GM23338 (cell line): ENCODE data around the gene RSL24D1. TPM values are rescaled to one million over a fixed set of nuclear protein-coding genes. Genes with fewer than 3 reads are reported as not detected.

Experiments used
- ATAC-seq: fragments of 200-7000 bp; cut with Tn5 transposase; 3 replicates; pipeline ENCODE4 v1.9.1; 2020
- DNase-seq: peaks from one replicate; pipeline ENCODE4 v3.0.0-alpha.2; 2015; ENCODE audit warnings: low spot score
- H2AFZ ChIP-seq: fragments of 200-600 bp; sonication (generic); 2 replicates; pipeline ENCODE4 v1.8.0; 2016; ENCODE audit warnings: antibody characterized with exemption, mild to moderate bottlenecking, moderate library complexity
- H3F3A ChIP-seq: fragments of 200-600 bp; sonication (generic); replicated peaks from 2 replicates; pipeline ENCODE4 v1.8.0; 2017; ENCODE audit warnings: antibody characterized with exemption, mixed run types, low read depth
- H3K27ac ChIP-seq: fragments of 200-600 bp; sonication (generic); 2 replicates; pipeline ENCODE4 v1.6.1; 2016; ENCODE audit warnings: low read depth
- H3K27me3 ChIP-seq: fragments of 200-600 bp; sonication (generic); 2 replicates; pipeline ENCODE4 v1.8.0; 2016; ENCODE audit warnings: mild to moderate bottlenecking, mixed run types, moderate library complexity; ENCODE audit not compliant: insufficient read depth
- H3K36me3 ChIP-seq: fragments of 200-600 bp; sonication (generic); 2 replicates; pipeline ENCODE4 v1.8.0; 2016; ENCODE audit warnings: mild to moderate bottlenecking; ENCODE audit not compliant: insufficient read depth
- H3K4me1 ChIP-seq: fragments of 200-600 bp; sonication (generic); 2 replicates; pipeline ENCODE4 v1.8.0; 2016; ENCODE audit warnings: mild to moderate bottlenecking, moderate library complexity; ENCODE audit not compliant: insufficient read depth
- H3K4me2 ChIP-seq: fragments of 200-600 bp; sonication (generic); 2 replicates; pipeline ENCODE4 v1.7.1; 2017; ENCODE audit warnings: mixed run types
- H3K4me3 ChIP-seq: fragments of 200-600 bp; sonication (generic); 2 replicates; pipeline ENCODE4 v1.6.1; 2016; ENCODE audit warnings: mixed run types
- H3K79me2 ChIP-seq: fragments of 200-600 bp; sonication (generic); replicated peaks from 2 replicates; pipeline ENCODE4 v1.8.0; 2017; ENCODE audit warnings: mild to moderate bottlenecking; ENCODE audit not compliant: insufficient read depth
- H3K9me2 ChIP-seq: fragments of 200-600 bp; sonication (generic); 2 replicates; pipeline ENCODE4 v1.8.0; 2017; ENCODE audit not compliant: insufficient read depth
- H4K20me1 ChIP-seq: fragments of 200-600 bp; sonication (generic); replicated peaks from 2 replicates; pipeline ENCODE4 v1.8.0; 2017; ENCODE audit warnings: mild to moderate bottlenecking; ENCODE audit not compliant: insufficient read depth
- H3K27ac Mint-ChIP-seq: 2 replicates; pipeline ENCODE4 v1.8.0; 2020; ENCODE audit warnings: inconsistent platforms, mild to moderate bottlenecking, moderate library complexity, mixed read lengths
- H3K27me3 Mint-ChIP-seq: 3 replicates; pipeline ENCODE4 v1.8.0; 2022; ENCODE audit warnings: low read depth, mild to moderate bottlenecking, moderate library complexity, mixed read lengths, inconsistent platforms; ENCODE audit not compliant: insufficient read depth, poor library complexity
- H3K36me3 Mint-ChIP-seq: 3 replicates; pipeline ENCODE4 v1.8.0; 2021; ENCODE audit warnings: low read depth, mild to moderate bottlenecking, inconsistent platforms, moderate library complexity, mixed read lengths
- H3K4me1 Mint-ChIP-seq: 3 replicates; pipeline ENCODE4 v1.8.0; 2020; ENCODE audit warnings: mild to moderate bottlenecking, inconsistent platforms, mixed read lengths
- H3K4me3 Mint-ChIP-seq: 3 replicates; pipeline ENCODE4 v1.8.0; 2021; ENCODE audit warnings: moderate library complexity, mild to moderate bottlenecking, inconsistent platforms, mixed read lengths
- H3K9me3 Mint-ChIP-seq: 3 replicates; pipeline ENCODE4 v1.8.0; 2020; ENCODE audit warnings: moderate library complexity, mild to moderate bottlenecking, inconsistent platforms, mixed read lengths
- CREB1 ChIP-seq: fragments of 250-450 bp; sonication (Bioruptor Pico); IDR thresholded peaks from 2 replicates; pipeline ENCODE4 v1.5.0; 2020; ENCODE audit warnings: low read depth, mild to moderate bottlenecking, moderate library complexity
- EZH2 ChIP-seq: fragments of 200-600 bp; sonication (generic); IDR thresholded peaks from one replicate; pipeline ENCODE4 v1.8.0; 2017; ENCODE audit warnings: antibody characterized with exemption, mild to moderate bottlenecking, low read depth; ENCODE audit not compliant: unreplicated experiment
- NANOG ChIP-seq: IDR thresholded peaks from 2 replicates; pipeline ENCODE4 v1.6.1; 2016; ENCODE audit warnings: antibody characterized with exemption, borderline replicate concordance
- polyA plus RNA-seq: library from polyadenylated mRNA; unstranded; fragments of >200 nt; fragmentation: Nextera tagmentation; extraction: Ambion mirVana; gene quantifications from 2 replicates; pipeline ENCODE4 v1.2.1, GENCODE V29; 2016
- total RNA-seq: library from RNA; depleted of rRNA; stranded (reverse); fragments of >200 nt; shearing (Covaris generic); gene quantifications from 2 replicates; pipeline ENCODE4 v1.2.3, GENCODE V29; 2014
- TF ChIP-seq, protein P1 (sequence below): fragments of 250-450 bp; sonication (Bioruptor Pico); IDR thresholded peaks from 2 replicates; pipeline ENCODE4 v1.5.0; 2020; ENCODE audit warnings: mild to moderate bottlenecking, moderate library complexity
- TF ChIP-seq, protein P2 (sequence below): IDR thresholded peaks from one replicate; pipeline ENCODE4 v1.6.1; 2018; ENCODE audit warnings: antibody characterized with exemption; ENCODE audit not compliant: unreplicated experiment
- TF ChIP-seq, protein P3 (sequence below), 2 experiments: fragments of 200-600 bp in 1 of 2; sonication (generic) in 1 of 2; conservative IDR thresholded peaks; 2 replicates each; pipeline versions ENCODE4 v1.5.1 to v1.6.1; 2016 to 2017; ENCODE audit warnings: antibody characterized with exemption in 2 of 2, low read depth in 2 of 2, mild to moderate bottlenecking in 2 of 2, moderate library complexity in 1 of 2

RSL24D1 gene
- total and polyA plus RNA-seq, 2 experiments from 2014 or later, result 125 to 201 TPM

DNA sequence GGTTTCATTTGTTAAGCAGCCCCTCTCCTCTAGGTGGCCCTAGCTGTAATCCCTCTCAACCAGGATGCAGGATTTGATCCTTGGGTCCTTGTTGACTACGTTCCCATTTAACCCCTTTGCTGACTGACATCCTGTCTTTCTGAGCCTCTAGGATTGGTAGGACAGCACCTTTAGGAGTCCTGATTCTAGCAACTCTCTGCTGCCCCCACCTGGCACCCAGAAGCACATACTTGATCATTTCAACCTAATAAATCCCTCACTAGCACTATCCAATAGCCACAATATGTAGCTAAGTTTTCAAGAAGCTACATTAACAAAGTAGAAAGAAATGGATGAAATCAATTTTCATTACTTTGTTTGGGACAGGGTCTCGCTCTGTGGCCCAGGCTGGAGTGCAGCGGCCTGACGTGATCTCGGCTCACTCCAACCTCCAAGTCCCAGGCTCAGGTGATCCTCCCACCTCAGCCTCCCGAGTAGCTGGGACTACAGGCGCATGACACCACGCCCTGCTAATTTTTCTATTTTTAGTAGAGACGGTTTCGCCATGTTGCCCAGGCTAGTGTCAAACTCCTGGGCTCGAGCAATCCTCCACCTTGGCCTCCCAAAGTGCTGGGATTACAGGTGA is 28.3 kb downstream of the RSL24D1 start:
- H3K4me1 Mint-ChIP-seq, result no peaks in the 10 kb centered on the region
- H3K27ac Mint-ChIP-seq, result no peak overlapping the region
- ATAC-seq (peak; percentile 100), DNase-seq (peak; percentile 94)
- Histone ChIP-seq H3F3A (no peaks in the 10 kb centered on the region), H3K4me3 (no peak overlapping the region), H3K27me3 (no peaks in the 10 kb centered on the region), H3K4me2 (no peak overlapping the region), H3K27ac (no peak overlapping the region), H3K36me3 (no peaks in the 10 kb centered on the region), H3K4me1 (no peaks in the 10 kb centered on the region), H4K20me1 (no peaks in the 10 kb centered on the region), H3K9me2 (no peaks in the 10 kb centered on the region; the same call in 1 of the 2 replicates), H3K79me2 (no peaks in the 10 kb centered on the region), H2AFZ (no peak overlapping the region)
- H3K36me3 Mint-ChIP-seq, result no peaks in the 10 kb centered on the region
- H3K9me3 Mint-ChIP-seq, result peaks cover 5% of the 10 kb centered on the region; the same call in 1 of the 3 replicates
- peaks cover 6% of the 10 kb centered on the region for H3K27me3 Mint-ChIP-seq
- TF ChIP-seq, protein P1, sequence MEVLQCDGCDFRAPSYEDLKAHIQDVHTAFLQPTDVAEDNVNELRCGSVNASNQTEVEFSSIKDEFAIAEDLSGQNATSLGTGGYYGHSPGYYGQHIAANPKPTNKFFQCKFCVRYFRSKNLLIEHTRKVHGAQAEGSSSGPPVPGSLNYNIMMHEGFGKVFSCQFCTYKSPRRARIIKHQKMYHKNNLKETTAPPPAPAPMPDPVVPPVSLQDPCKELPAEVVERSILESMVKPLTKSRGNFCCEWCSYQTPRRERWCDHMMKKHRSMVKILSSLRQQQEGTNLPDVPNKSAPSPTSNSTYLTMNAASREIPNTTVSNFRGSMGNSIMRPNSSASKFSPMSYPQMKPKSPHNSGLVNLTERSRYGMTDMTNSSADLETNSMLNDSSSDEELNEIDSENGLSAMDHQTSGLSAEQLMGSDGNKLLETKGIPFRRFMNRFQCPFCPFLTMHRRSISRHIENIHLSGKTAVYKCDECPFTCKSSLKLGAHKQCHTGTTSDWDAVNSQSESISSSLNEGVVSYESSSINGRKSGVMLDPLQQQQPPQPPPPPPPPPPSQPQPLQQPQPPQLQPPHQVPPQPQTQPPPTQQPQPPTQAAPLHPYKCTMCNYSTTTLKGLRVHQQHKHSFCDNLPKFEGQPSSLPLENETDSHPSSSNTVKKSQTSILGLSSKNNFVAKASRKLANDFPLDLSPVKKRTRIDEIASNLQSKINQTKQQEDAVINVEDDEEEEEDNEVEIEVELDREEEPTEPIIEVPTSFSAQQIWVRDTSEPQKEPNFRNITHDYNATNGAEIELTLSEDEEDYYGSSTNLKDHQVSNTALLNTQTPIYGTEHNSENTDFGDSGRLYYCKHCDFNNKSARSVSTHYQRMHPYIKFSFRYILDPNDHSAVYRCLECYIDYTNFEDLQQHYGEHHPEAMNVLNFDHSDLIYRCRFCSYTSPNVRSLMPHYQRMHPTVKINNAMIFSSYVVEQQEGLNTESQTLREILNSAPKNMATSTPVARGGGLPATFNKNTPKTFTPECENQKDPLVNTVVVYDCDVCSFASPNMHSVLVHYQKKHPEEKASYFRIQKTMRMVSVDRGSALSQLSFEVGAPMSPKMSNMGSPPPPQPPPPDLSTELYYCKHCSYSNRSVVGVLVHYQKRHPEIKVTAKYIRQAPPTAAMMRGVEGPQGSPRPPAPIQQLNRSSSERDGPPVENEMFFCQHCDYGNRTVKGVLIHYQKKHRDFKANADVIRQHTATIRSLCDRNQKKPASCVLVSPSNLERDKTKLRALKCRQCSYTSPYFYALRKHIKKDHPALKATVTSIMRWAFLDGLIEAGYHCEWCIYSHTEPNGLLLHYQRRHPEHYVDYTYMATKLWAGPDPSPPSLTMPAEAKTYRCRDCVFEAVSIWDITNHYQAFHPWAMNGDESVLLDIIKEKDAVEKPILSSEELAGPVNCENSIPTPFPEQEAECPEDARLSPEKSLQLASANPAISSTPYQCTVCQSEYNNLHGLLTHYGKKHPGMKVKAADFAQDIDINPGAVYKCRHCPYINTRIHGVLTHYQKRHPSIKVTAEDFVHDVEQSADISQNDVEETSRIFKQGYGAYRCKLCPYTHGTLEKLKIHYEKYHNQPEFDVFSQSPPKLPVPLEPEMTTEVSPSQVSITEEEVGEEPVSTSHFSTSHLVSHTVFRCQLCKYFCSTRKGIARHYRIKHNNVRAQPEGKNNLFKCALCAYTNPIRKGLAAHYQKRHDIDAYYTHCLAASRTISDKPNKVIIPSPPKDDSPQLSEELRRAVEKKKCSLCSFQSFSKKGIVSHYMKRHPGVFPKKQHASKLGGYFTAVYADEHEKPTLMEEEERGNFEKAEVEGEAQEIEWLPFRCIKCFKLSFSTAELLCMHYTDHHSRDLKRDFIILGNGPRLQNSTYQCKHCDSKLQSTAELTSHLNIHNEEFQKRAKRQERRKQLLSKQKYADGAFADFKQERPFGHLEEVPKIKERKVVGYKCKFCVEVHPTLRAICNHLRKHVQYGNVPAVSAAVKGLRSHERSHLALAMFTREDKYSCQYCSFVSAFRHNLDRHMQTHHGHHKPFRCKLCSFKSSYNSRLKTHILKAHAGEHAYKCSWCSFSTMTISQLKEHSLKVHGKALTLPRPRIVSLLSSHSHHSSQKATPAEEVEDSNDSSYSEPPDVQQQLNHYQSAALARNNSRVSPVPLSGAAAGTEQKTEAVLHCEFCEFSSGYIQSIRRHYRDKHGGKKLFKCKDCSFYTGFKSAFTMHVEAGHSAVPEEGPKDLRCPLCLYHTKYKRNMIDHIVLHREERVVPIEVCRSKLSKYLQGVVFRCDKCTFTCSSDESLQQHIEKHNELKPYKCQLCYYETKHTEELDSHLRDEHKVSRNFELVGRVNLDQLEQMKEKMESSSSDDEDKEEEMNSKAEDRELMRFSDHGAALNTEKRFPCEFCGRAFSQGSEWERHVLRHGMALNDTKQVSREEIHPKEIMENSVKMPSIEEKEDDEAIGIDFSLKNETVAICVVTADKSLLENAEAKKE (CRISPR knock-in tag), result peak; percentile 74; the same call in 1 of the 2 replicates
- TF ChIP-seq, protein P2, sequence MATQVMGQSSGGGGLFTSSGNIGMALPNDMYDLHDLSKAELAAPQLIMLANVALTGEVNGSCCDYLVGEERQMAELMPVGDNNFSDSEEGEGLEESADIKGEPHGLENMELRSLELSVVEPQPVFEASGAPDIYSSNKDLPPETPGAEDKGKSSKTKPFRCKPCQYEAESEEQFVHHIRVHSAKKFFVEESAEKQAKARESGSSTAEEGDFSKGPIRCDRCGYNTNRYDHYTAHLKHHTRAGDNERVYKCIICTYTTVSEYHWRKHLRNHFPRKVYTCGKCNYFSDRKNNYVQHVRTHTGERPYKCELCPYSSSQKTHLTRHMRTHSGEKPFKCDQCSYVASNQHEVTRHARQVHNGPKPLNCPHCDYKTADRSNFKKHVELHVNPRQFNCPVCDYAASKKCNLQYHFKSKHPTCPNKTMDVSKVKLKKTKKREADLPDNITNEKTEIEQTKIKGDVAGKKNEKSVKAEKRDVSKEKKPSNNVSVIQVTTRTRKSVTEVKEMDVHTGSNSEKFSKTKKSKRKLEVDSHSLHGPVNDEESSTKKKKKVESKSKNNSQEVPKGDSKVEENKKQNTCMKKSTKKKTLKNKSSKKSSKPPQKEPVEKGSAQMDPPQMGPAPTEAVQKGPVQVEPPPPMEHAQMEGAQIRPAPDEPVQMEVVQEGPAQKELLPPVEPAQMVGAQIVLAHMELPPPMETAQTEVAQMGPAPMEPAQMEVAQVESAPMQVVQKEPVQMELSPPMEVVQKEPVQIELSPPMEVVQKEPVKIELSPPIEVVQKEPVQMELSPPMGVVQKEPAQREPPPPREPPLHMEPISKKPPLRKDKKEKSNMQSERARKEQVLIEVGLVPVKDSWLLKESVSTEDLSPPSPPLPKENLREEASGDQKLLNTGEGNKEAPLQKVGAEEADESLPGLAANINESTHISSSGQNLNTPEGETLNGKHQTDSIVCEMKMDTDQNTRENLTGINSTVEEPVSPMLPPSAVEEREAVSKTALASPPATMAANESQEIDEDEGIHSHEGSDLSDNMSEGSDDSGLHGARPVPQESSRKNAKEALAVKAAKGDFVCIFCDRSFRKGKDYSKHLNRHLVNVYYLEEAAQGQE, result no peak
- TF ChIP-seq, protein P3, sequence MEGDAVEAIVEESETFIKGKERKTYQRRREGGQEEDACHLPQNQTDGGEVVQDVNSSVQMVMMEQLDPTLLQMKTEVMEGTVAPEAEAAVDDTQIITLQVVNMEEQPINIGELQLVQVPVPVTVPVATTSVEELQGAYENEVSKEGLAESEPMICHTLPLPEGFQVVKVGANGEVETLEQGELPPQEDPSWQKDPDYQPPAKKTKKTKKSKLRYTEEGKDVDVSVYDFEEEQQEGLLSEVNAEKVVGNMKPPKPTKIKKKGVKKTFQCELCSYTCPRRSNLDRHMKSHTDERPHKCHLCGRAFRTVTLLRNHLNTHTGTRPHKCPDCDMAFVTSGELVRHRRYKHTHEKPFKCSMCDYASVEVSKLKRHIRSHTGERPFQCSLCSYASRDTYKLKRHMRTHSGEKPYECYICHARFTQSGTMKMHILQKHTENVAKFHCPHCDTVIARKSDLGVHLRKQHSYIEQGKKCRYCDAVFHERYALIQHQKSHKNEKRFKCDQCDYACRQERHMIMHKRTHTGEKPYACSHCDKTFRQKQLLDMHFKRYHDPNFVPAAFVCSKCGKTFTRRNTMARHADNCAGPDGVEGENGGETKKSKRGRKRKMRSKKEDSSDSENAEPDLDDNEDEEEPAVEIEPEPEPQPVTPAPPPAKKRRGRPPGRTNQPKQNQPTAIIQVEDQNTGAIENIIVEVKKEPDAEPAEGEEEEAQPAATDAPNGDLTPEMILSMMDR (conservative IDR thresholded peaks at IDR 0.05; ENCODE audit: low read depth in 2 of 2), result peak; percentile 71 to 91
- TF ChIP-seq NANOG (no peak), EZH2 (no peak), CREB1 (CRISPR knock-in tag) (0 out of 2 replicates have a peak, but pooled peaks have one; percentile 33)
- no peak overlapping the region for H3K4me3 Mint-ChIP-seq
